Measurements from ENCODE around the gene FOXP1.

The FOXP1 gene

DNA sequence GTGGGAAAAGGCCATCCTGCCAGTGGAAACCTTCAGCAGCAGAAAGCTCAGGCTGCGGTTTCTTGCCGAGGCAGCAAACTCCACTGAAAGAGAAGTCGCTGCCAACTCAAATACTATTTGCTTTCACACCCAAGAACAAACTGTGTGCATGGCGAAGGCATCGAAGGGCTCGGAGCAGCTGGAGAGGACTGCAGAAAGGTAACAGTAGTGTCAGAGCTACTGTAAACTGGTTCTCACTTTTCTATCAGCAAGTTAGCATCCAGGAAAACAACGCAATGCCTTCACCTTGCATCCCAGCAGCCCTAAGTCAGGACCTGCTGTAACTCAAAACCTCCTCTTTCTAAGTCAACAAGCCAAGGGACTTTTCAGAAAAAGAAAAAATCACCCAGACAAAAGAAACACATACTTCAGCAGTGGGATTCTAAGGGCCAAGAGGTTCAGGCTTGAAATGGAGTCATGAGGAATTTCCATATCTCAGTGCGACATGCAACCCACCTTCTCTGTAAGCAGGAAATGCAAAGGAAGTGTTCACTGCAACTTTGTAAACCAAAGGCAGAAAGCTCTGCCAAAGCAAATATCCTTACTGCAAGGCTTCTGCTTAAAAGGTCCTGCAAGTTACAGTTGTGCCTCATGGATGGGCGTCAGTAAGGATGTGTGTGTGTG is 193.5 kb downstream of the FOXP1 start:
- Histone ChIP-seq H3K36me3 (ENCODE audit: control insufficient read depth in 1 of 2, insufficient read depth in 2 of 2, low read length in 2 of 2) (no peaks in the 10 kb centered on the region), H3K9ac (ENCODE audit: low read depth in 1 of 2, low read length in 2 of 2) (peak overlapping the region in 1 of 2 donors; percentile 23), H3K4me3 (ENCODE audit: low read depth in 1 of 2, low read length in 2 of 2) (peak overlapping the region; percentile 3 to 27), H3K27me3 (ENCODE audit: control insufficient read depth in 1 of 2, insufficient read depth in 2 of 2, low read length in 2 of 2) (no peaks in the 10 kb centered on the region), H3K9me3 (ENCODE audit: control insufficient read depth in 1 of 2, low read length in 2 of 2) (no peaks in the 10 kb centered on the region), H3K27ac (ENCODE audit: low read depth, low read length) (no peak overlapping the region), H3K4me1 (ENCODE audit: control insufficient read depth in 1 of 2, insufficient read depth in 2 of 2, low read length in 2 of 2) (peaks cover 16 to 31% of the 10 kb centered on the region in 2 donors)

DNA sequence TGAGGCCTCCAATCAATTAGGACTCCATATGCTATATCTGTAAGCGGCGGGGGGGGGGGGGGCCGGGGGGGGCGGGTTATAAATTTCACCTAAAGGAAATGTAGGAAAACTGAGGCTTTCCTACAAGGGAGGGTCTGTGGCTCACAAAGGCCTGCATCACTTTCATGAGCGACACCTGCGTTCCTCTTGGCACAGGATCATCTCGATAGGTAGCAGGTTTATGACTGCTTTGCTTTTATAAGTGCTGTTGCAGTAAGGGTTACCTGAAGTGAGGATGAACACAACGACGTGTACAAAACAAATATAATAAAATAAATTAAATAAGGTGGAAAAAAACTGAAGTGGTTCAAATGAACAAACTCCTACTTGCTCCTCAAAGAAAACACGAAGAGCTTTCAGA is 194.3 kb downstream of the FOXP1 start:
- Histone ChIP-seq H3K9ac (ENCODE audit: low read depth in 1 of 2, low read length in 2 of 2) (no peak overlapping the region), H3K4me3 (ENCODE audit: low read depth in 1 of 2, low read length in 2 of 2) (no peak overlapping the region), H3K36me3 (ENCODE audit: control insufficient read depth in 1 of 2, insufficient read depth in 2 of 2, low read length in 2 of 2) (no peaks in the 10 kb centered on the region), H3K27me3 (ENCODE audit: control insufficient read depth in 1 of 2, insufficient read depth in 2 of 2, low read length in 2 of 2) (no peaks in the 10 kb centered on the region), H3K4me1 (ENCODE audit: control insufficient read depth in 1 of 2, insufficient read depth in 2 of 2, low read length in 2 of 2) (peaks cover 16 to 34% of the 10 kb centered on the region in 2 donors), H3K9me3 (ENCODE audit: control insufficient read depth in 1 of 2, low read length in 2 of 2) (no peaks in the 10 kb centered on the region), H3K27ac (ENCODE audit: low read depth, low read length) (no peak overlapping the region)

DNA sequence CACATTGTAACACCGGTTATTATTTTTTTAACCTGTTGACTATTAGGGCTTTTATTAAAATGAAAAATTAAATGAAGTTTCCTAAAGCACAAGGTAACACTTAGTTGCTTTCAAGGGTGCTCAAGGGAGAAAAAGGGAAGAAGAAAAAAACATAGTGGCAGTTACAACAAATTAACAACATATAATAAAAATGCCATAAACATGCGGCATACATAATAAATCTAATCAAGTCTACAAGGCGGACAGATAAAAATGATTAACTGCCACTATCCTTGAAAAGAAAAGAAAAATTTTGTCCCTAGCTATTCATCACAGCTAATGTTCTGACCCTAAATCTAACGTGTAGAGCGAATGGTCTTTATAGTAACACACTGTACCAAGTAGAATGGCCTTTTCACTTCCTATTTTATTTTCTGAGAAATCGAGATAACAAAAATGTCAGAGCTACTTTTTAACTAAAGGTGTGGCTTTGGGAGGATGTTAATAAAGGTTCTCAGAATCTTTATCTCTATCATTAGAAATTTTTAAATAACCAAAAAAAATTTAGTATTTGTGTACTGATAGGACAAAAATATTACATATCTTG is 194.9 kb downstream of the FOXP1 start:
- no peaks in the 10 kb centered on the region for H3K36me3 ChIP-seq (ENCODE audit: control insufficient read depth in 1 of 2, insufficient read depth in 2 of 2, low read length in 2 of 2)
- H3K9ac ChIP-seq (ENCODE audit: low read depth in 1 of 2, low read length in 2 of 2) = no peak overlapping the region
- H3K9me3 ChIP-seq (ENCODE audit: control insufficient read depth in 1 of 2, low read length in 2 of 2) = no peaks in the 10 kb centered on the region
- peaks cover 16 to 34% of the 10 kb centered on the region in 2 donors for H3K4me1 ChIP-seq (ENCODE audit: control insufficient read depth in 1 of 2, insufficient read depth in 2 of 2, low read length in 2 of 2)
- no peaks in the 10 kb centered on the region for H3K27me3 ChIP-seq (ENCODE audit: control insufficient read depth in 1 of 2, insufficient read depth in 2 of 2, low read length in 2 of 2)
- H3K4me3 ChIP-seq (ENCODE audit: low read depth in 1 of 2, low read length in 2 of 2) = no peak overlapping the region
- H3K27ac ChIP-seq (ENCODE audit: low read depth, low read length) = no peak overlapping the region

DNA sequence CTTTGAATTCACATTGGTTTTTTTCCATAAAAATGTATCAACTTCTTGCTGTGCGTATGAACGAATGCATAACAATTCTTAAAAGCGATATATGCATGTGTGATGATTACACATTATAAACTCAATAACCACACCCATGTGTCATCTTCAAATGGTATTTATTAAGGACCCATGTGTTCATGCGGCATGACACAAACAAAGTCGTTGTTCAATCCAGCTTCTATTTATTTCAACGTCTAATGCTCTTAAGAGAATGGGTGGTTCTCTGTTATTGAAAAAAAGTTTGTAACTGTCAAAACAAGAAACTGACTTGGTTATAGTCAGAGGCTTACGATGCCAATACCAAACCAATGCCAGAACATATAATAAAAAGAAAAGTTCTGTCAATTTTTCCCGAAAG is 195.9 kb downstream of the FOXP1 start:
- Histone ChIP-seq H3K4me1 (ENCODE audit: control insufficient read depth in 1 of 2, insufficient read depth in 2 of 2, low read length in 2 of 2) (peaks cover 16 to 34% of the 10 kb centered on the region in 2 donors), H3K27ac (ENCODE audit: low read depth, low read length) (no peak overlapping the region), H3K4me3 (ENCODE audit: low read depth in 1 of 2, low read length in 2 of 2) (no peak overlapping the region), H3K9ac (ENCODE audit: low read depth in 1 of 2, low read length in 2 of 2) (no peak overlapping the region), H3K36me3 (ENCODE audit: control insufficient read depth in 1 of 2, insufficient read depth in 2 of 2, low read length in 2 of 2) (no peaks in the 10 kb centered on the region), H3K9me3 (ENCODE audit: control insufficient read depth in 1 of 2, low read length in 2 of 2) (no peaks in the 10 kb centered on the region), H3K27me3 (ENCODE audit: control insufficient read depth in 1 of 2, insufficient read depth in 2 of 2, low read length in 2 of 2) (no peaks in the 10 kb centered on the region)

DNA sequence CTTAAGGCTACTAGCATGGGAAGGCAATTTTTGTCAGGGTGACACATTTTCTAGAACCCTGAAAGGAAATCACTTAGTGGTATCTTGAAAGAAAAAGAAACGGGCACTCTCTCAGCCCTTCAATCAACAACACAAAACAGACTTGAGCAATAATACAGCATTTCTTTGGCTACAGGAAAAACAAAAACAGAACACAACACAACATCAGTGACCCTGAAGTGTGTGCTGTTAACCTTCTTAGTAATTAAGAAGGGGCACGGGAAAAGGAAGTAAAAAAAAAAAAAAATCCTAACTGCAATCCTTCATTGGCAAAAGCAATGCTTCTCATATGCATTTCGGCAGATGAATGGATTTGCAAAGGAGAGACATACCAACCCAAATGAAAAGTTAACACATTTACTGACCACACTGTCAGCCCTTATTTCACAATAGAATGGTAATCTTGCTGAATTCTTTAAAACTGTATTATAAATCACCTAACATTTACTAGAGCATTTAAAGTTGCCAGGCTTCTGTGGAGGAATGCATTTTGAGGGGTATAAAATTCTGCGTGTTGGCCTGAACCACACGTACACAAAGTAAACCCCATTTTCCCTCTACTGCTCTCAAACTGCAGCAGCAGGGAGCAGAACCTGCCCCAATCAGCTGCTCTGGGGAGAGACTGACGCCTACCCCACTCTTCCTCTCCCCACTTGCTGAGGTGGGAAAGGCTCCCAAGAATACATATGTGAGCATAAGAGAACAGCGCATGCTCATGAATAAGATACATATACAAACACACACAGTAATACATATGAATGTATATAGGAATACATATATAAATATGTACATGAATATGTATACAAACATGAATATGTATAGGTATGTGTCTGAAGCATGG is 198.5 kb downstream of the FOXP1 start:
- H3K27ac ChIP-seq (ENCODE audit: low read depth, low read length) = no peak overlapping the region
- H3K36me3 ChIP-seq (ENCODE audit: control insufficient read depth in 1 of 2, insufficient read depth in 2 of 2, low read length in 2 of 2) = no peaks in the 10 kb centered on the region
- H3K4me3 ChIP-seq (ENCODE audit: low read depth in 1 of 2, low read length in 2 of 2) = no peak overlapping the region
- no peaks in the 10 kb centered on the region for H3K27me3 ChIP-seq (ENCODE audit: control insufficient read depth in 1 of 2, insufficient read depth in 2 of 2, low read length in 2 of 2)
- no peaks in the 10 kb centered on the region for H3K9me3 ChIP-seq (ENCODE audit: control insufficient read depth in 1 of 2, low read length in 2 of 2)
- H3K4me1 ChIP-seq (ENCODE audit: control insufficient read depth in 1 of 2, insufficient read depth in 2 of 2, low read length in 2 of 2) = peaks cover 14 to 24% of the 10 kb centered on the region in 2 donors
- no peak overlapping the region for H3K9ac ChIP-seq (ENCODE audit: low read depth in 1 of 2, low read length in 2 of 2)

DNA sequence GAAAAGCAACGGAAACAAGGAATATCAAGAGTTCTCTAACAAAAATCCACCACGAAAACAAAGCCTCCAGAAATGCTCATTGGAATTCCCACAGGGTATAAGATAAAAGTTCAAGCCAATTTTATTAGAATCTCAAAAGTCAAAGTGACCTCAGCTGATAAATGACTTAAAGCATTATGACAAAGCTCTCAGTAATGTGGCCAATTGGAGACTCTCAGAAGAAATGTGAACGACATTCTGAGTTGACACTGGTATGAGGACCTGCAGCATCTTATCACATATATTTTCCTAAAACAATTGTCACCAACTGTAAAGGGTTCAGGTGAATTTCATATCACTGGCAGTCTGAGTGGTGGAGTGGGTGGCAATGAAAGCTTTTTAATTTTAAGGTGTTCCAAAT is 199.1 kb downstream of the FOXP1 start:
- no peak overlapping the region for H3K4me3 ChIP-seq (ENCODE audit: low read depth in 1 of 2, low read length in 2 of 2)
- no peak overlapping the region for H3K27ac ChIP-seq (ENCODE audit: low read depth, low read length)
- H3K9ac ChIP-seq (ENCODE audit: low read depth in 1 of 2, low read length in 2 of 2) = no peak overlapping the region
- H3K27me3 ChIP-seq (ENCODE audit: control insufficient read depth in 1 of 2, insufficient read depth in 2 of 2, low read length in 2 of 2) = no peaks in the 10 kb centered on the region
- H3K9me3 ChIP-seq (ENCODE audit: control insufficient read depth in 1 of 2, low read length in 2 of 2) = no peaks in the 10 kb centered on the region
- H3K4me1 ChIP-seq (ENCODE audit: control insufficient read depth in 1 of 2, insufficient read depth in 2 of 2, low read length in 2 of 2) = peaks cover 7 to 19% of the 10 kb centered on the region in 2 donors
- no peaks in the 10 kb centered on the region for H3K36me3 ChIP-seq (ENCODE audit: control insufficient read depth in 1 of 2, insufficient read depth in 2 of 2, low read length in 2 of 2)

DNA sequence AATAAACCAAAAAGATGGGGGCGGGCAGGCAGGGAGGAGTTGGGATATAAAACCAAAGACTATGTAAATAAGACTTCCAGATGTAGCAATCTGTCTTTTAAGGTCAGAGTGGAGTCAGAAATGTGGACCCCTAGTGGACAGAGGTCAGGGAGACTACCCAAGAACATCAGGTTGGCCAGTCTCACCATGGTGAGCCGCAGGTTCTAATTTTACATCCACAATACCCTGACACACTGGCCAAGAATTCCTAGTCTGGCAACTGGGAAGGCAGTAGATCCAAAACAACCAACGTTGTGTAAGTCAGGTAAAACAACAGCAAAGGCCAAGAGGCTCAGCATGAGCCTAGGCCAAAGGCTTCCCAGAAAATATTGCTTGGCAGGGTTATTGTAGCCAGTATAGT is 203.4 kb downstream of the FOXP1 start:
- H3K4me1 ChIP-seq (ENCODE audit: control insufficient read depth in 1 of 2, insufficient read depth in 2 of 2, low read length in 2 of 2) = peaks cover 0 to 3% of the 10 kb centered on the region in 2 donors
- H3K27me3 ChIP-seq (ENCODE audit: control insufficient read depth in 1 of 2, insufficient read depth in 2 of 2, low read length in 2 of 2) = no peaks in the 10 kb centered on the region
- no peak overlapping the region for H3K27ac ChIP-seq (ENCODE audit: low read depth, low read length)
- H3K9ac ChIP-seq (ENCODE audit: low read depth in 1 of 2, low read length in 2 of 2) = no peak overlapping the region
- no peaks in the 10 kb centered on the region for H3K9me3 ChIP-seq (ENCODE audit: control insufficient read depth in 1 of 2, low read length in 2 of 2)
- H3K36me3 ChIP-seq (ENCODE audit: control insufficient read depth in 1 of 2, insufficient read depth in 2 of 2, low read length in 2 of 2) = no peaks in the 10 kb centered on the region
- no peak overlapping the region for H3K4me3 ChIP-seq (ENCODE audit: low read depth in 1 of 2, low read length in 2 of 2)

DNA sequence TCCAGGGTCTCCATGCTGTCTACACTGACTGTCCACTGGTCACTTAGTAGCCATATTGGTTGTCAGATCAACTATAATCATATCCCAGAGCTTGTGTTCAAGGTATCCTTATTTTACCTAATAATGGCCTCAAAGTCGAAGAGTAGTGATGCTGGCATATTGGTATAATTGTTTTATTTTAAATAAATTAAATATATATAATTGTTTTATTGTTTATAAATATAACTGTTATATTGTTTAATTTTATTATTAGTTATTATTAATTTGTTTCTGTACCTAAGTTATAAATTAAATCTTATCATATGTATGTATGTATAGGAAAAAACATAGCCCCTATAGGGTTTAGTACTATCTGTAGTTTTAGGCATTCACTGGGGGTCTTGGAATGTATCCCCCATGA is 205.0 kb downstream of the FOXP1 start:
- Histone ChIP-seq H3K36me3 (ENCODE audit: control insufficient read depth in 1 of 2, insufficient read depth in 2 of 2, low read length in 2 of 2) (no peaks in the 10 kb centered on the region), H3K4me1 (ENCODE audit: control insufficient read depth in 1 of 2, insufficient read depth in 2 of 2, low read length in 2 of 2) (no peaks in the 10 kb centered on the region), H3K27ac (ENCODE audit: low read depth, low read length) (no peak overlapping the region), H3K4me3 (ENCODE audit: low read depth in 1 of 2, low read length in 2 of 2) (no peak overlapping the region), H3K27me3 (ENCODE audit: control insufficient read depth in 1 of 2, insufficient read depth in 2 of 2, low read length in 2 of 2) (no peaks in the 10 kb centered on the region), H3K9me3 (ENCODE audit: control insufficient read depth in 1 of 2, low read length in 2 of 2) (no peaks in the 10 kb centered on the region), H3K9ac (ENCODE audit: low read depth in 1 of 2, low read length in 2 of 2) (no peak overlapping the region)

DNA sequence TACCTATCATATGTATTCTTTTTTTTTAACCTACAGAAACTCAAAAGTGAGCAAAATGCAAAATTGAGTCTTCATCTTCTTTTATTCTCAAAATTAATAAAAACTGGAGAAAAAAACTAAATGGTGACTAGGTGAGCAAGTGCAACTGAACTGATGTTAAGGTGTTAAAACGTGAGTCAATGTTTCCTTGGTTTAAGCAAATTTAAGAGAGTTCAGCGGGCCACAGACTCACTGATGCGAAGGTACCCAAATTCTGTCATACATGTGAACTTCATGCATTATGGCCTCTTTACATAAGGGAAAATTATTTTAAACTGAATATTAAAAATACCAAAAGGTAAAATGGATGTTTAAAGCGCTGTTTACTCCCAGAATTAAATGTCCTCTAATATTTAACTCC is 206.6 kb downstream of the FOXP1 start:
- Histone ChIP-seq H3K27me3 (ENCODE audit: control insufficient read depth in 1 of 2, insufficient read depth in 2 of 2, low read length in 2 of 2) (no peaks in the 10 kb centered on the region), H3K4me3 (ENCODE audit: low read depth in 1 of 2, low read length in 2 of 2) (no peak overlapping the region), H3K27ac (ENCODE audit: low read depth, low read length) (no peak overlapping the region), H3K4me1 (ENCODE audit: control insufficient read depth in 1 of 2, insufficient read depth in 2 of 2, low read length in 2 of 2) (peaks cover 0 to 6% of the 10 kb centered on the region in 2 donors), H3K9me3 (ENCODE audit: control insufficient read depth in 1 of 2, low read length in 2 of 2) (no peaks in the 10 kb centered on the region), H3K9ac (ENCODE audit: low read depth in 1 of 2, low read length in 2 of 2) (no peak overlapping the region), H3K36me3 (ENCODE audit: control insufficient read depth in 1 of 2, insufficient read depth in 2 of 2, low read length in 2 of 2) (no peaks in the 10 kb centered on the region)

DNA sequence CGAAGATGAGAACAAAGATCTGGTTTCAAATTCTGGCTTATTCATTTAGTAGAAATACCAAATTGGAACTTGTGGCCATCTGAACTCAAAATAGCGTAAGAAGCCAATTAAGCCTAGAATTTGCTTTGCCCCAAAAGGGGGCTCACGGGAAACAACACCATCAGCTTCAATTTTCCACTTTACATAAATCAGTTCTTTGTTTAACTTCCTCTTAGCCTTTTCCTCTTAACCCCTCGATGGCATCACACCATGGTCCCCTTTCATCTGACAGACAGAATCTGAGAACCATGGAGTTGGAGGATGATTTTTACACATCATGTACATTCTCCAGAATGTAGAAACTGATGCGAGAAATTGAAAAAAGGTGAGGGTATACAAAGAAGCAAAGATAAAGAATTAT is 207.0 kb downstream of the FOXP1 start:
- H3K9me3 ChIP-seq (ENCODE audit: control insufficient read depth in 1 of 2, low read length in 2 of 2) = no peaks in the 10 kb centered on the region
- H3K27ac ChIP-seq (ENCODE audit: low read depth, low read length) = no peak overlapping the region
- H3K36me3 ChIP-seq (ENCODE audit: control insufficient read depth in 1 of 2, insufficient read depth in 2 of 2, low read length in 2 of 2) = no peaks in the 10 kb centered on the region
- H3K4me3 ChIP-seq (ENCODE audit: low read depth in 1 of 2, low read length in 2 of 2) = no peak overlapping the region
- no peaks in the 10 kb centered on the region for H3K27me3 ChIP-seq (ENCODE audit: control insufficient read depth in 1 of 2, insufficient read depth in 2 of 2, low read length in 2 of 2)
- H3K4me1 ChIP-seq (ENCODE audit: control insufficient read depth in 1 of 2, insufficient read depth in 2 of 2, low read length in 2 of 2) = peaks cover 0 to 6% of the 10 kb centered on the region in 2 donors
- H3K9ac ChIP-seq (ENCODE audit: low read depth in 1 of 2, low read length in 2 of 2) = no peak overlapping the region

Measured in duodenal mucosa (tissue), 2 donors.